ENCODE data around the gene ZNF804B.

Gene ZNF804B

GRCh38 chr7:89357121-89357520 lies 597.6 kb downstream of the ZNF804B start:
- no peak for TF ChIP-seq CTCF (IDR thresholded peaks at IDR 0.05; ENCODE audit: insufficient read depth, low read depth, low read length, missing control alignments)
- H3K4me3 ChIP-seq (ENCODE audit: low read length), result no peak overlapping the region
- no peak for DNase-seq (ENCODE audit: low read depth)

GRCh38 chr7:89377219-89377618 lies 617.7 kb downstream of the ZNF804B start:
- no peak for DNase-seq (ENCODE audit: low read depth)
- no peak for TF ChIP-seq CTCF (IDR thresholded peaks at IDR 0.05; ENCODE audit: insufficient read depth, low read depth, low read length, missing control alignments)
- H3K4me3 ChIP-seq (ENCODE audit: low read length), result no peak overlapping the region

- no peak overlapping the region for H3K4me3 ChIP-seq (ENCODE audit: low read length)
- TF ChIP-seq CTCF (IDR thresholded peaks at IDR 0.05; ENCODE audit: insufficient read depth, low read depth, low read length, missing control alignments), result no peak
- no peak for DNase-seq (ENCODE audit: low read depth)
These were observed 625.9 kb downstream of the ZNF804B start for GRCh38 chr7:89385411-89385810.

All from epithelial cell of esophagus (primary cell).